HEK293 (cell line): ENCODE measurements around the gene ASIC4.
A peak's percentile ranks its signal among the peaks of the same experiment; 100 is the strongest.

ENCODE experiments used
- BCL11B ChIP-seq: fragments of 450-650 bp; formaldehyde crosslinking; IDR thresholded peaks from 2 replicates; pipeline ENCODE4 v1.5.1; 2016; ENCODE audit warnings: low read depth, missing biosample characterization, missing genetic modification characterization
- GLIS1 ChIP-seq: fragments of 450-650 bp; formaldehyde crosslinking; IDR thresholded peaks from 2 replicates; pipeline ENCODE4 v1.5.1; 2016; ENCODE audit warnings: missing biosample characterization, missing genetic modification characterization
- GLIS2 ChIP-seq: fragments of 450-650 bp; formaldehyde crosslinking; IDR thresholded peaks from 2 replicates; pipeline ENCODE4 v1.5.1; 2016; ENCODE audit warnings: missing biosample characterization, missing genetic modification characterization
- KLF7 ChIP-seq: fragments of 450-650 bp; formaldehyde crosslinking; IDR thresholded peaks from 2 replicates; pipeline ENCODE4 v1.5.1; 2016; ENCODE audit warnings: missing biosample characterization, missing genetic modification characterization, borderline replicate concordance
- PATZ1 ChIP-seq: fragments of 450-650 bp; formaldehyde crosslinking; IDR thresholded peaks from 2 replicates; pipeline ENCODE4 v1.5.1; 2016; ENCODE audit warnings: missing biosample characterization, missing genetic modification characterization
- PBX3 ChIP-seq: sonication (generic); formaldehyde crosslinking; IDR thresholded peaks from 2 replicates; pipeline ENCODE4 v1.8.1; 2022; ENCODE audit warnings: mild to moderate bottlenecking, moderate library complexity, missing genetic modification reagents
- PRDM4 ChIP-seq: fragments of 450-650 bp; formaldehyde crosslinking; IDR thresholded peaks from 2 replicates; pipeline ENCODE4 v1.5.1; 2017; ENCODE audit warnings: missing biosample characterization, missing genetic modification characterization
- RBAK ChIP-seq: fragments of 450-650 bp; formaldehyde crosslinking; IDR thresholded peaks from 2 replicates; pipeline ENCODE4 v1.5.1; 2016; ENCODE audit warnings: missing biosample characterization, missing genetic modification characterization
- SP3 ChIP-seq: fragments of 450-650 bp; formaldehyde crosslinking; IDR thresholded peaks from 2 replicates; pipeline ENCODE4 v1.5.1; 2016; ENCODE audit warnings: missing biosample characterization, missing genetic modification characterization
- ZBTB48 ChIP-seq: fragments of 450-650 bp; formaldehyde crosslinking; IDR thresholded peaks from 2 replicates; pipeline ENCODE4 v1.5.1; 2016; ENCODE audit warnings: missing biosample characterization, missing genetic modification characterization
- ZFHX2 ChIP-seq: fragments of 450-650 bp; formaldehyde crosslinking; conservative IDR thresholded peaks from 2 replicates; pipeline ENCODE4 v1.5.1; 2016; ENCODE audit warnings: missing biosample characterization, missing genetic modification characterization
- ZIC2 ChIP-seq: fragments of 450-650 bp; formaldehyde crosslinking; IDR thresholded peaks from 2 replicates; pipeline ENCODE4 v1.5.1; 2016; ENCODE audit warnings: missing biosample characterization, missing genetic modification characterization
- ZNF335 ChIP-seq: fragments of 450-650 bp; formaldehyde crosslinking; conservative IDR thresholded peaks from 2 replicates; pipeline ENCODE4 v1.5.1; 2016; ENCODE audit warnings: missing biosample characterization, missing genetic modification characterization
- ZNF341 ChIP-seq: fragments of 450-650 bp; formaldehyde crosslinking; IDR thresholded peaks from 2 replicates; pipeline ENCODE4; 2016; ENCODE audit warnings: low read depth, missing biosample characterization, missing genetic modification characterization
- ZNF423 ChIP-seq: fragments of 450-650 bp; formaldehyde crosslinking; IDR thresholded peaks from 2 replicates; pipeline ENCODE4 v1.5.1; 2016; ENCODE audit warnings: missing biosample characterization, missing genetic modification characterization
- ZNF510 ChIP-seq: fragments of 450-650 bp; formaldehyde crosslinking; IDR thresholded peaks from 2 replicates; pipeline ENCODE4 v1.5.1; 2018; ENCODE audit warnings: mild to moderate bottlenecking, missing genetic modification characterization, missing biosample characterization; ENCODE audit not compliant: insufficient replicate concordance
- ZNF529 ChIP-seq: fragments of 450-650 bp; formaldehyde crosslinking; IDR thresholded peaks from 2 replicates; pipeline ENCODE4 v1.5.1; 2017; ENCODE audit warnings: missing genetic modification characterization, missing biosample characterization; ENCODE audit not compliant: insufficient replicate concordance
- ZNF585B ChIP-seq: fragments of 450-650 bp; formaldehyde crosslinking; IDR thresholded peaks from 2 replicates; pipeline ENCODE4 v1.5.1; 2016; ENCODE audit warnings: missing biosample characterization, missing genetic modification characterization
- ZNF623 ChIP-seq: fragments of 450-650 bp; formaldehyde crosslinking; IDR thresholded peaks from 2 replicates; pipeline ENCODE4 v1.5.1; 2016; ENCODE audit warnings: missing biosample characterization, missing genetic modification characterization
- ZNF701 ChIP-seq: fragments of 450-650 bp; formaldehyde crosslinking; IDR thresholded peaks from 2 replicates; pipeline ENCODE4 v1.5.1; 2016; ENCODE audit warnings: missing biosample characterization, missing genetic modification characterization
- ZNF830 ChIP-seq: fragments of 450-650 bp; IDR thresholded peaks from 2 replicates; pipeline ENCODE4 v1.5.0; 2018; ENCODE audit warnings: missing biosample characterization, missing genetic modification characterization, low read depth, mild to moderate bottlenecking, moderate library complexity
- TF ChIP-seq, protein P1 (sequence below): fragments of 450-650 bp; formaldehyde crosslinking; IDR thresholded peaks from 2 replicates; pipeline ENCODE4 v1.5.1; 2017; ENCODE audit warnings: missing biosample characterization, missing genetic modification characterization
- TF ChIP-seq, protein P2 (sequence below): fragments of 450-650 bp; formaldehyde crosslinking; IDR thresholded peaks from 2 replicates; pipeline ENCODE4 v1.5.1; 2016; ENCODE audit warnings: missing biosample characterization, missing genetic modification characterization
- TF ChIP-seq, protein P3 (sequence below): fragments of 450-650 bp; formaldehyde crosslinking; IDR thresholded peaks from 2 replicates; pipeline ENCODE4 v1.5.1; 2016; ENCODE audit warnings: missing biosample characterization, missing genetic modification characterization
- TF ChIP-seq, protein P4 (sequence below): fragments of 450-650 bp; formaldehyde crosslinking; IDR thresholded peaks from 2 replicates; pipeline ENCODE4 v1.5.1; 2016; ENCODE audit warnings: missing biosample characterization, missing genetic modification characterization

The ASIC4 gene

DNA sequence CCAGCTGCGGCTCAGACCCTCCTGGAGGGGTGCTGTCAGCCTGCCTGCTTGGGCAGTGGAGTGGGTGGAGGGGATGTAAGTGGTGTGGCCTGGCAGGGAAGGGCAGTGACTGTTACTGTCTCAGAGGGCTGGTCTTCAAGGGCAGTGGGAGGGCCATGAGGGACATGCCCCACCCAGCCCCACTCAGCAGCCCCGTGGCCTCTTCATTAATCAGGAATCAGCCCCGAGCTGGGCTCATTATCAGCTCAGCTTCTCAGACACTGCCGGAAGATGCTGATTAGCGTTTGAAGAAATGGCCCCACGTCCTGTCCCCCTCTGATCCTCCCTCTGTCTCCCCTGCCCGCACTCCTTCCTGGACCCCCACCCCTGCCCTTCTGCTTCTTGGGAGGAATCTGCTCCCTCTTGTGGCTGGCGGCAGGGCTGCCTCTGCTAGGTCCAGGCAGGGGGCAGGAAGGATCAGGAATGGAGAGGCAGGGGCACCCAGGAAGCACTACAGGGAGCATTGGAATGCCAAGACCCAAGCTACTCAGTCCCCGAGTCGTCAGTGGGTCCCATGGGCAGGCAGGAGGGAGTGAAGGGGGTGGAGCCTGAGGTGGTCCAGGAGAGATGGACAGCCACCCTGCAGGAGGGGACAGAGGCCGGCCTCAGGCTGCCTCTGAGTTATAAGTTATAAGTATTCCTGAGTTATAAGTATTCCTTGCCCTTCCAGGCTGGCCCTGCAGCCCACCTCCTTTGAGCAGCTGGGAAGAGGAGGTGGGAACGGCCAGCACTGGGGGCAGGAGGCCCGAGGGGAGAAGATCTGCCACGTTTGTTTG is 7.0 kb downstream of the ASIC4 start (continued):
- TF ChIP-seq ZNF423, result 0 out of 2 replicates have a peak, but pooled peaks have one; percentile 23
- TF ChIP-seq, protein P1, sequence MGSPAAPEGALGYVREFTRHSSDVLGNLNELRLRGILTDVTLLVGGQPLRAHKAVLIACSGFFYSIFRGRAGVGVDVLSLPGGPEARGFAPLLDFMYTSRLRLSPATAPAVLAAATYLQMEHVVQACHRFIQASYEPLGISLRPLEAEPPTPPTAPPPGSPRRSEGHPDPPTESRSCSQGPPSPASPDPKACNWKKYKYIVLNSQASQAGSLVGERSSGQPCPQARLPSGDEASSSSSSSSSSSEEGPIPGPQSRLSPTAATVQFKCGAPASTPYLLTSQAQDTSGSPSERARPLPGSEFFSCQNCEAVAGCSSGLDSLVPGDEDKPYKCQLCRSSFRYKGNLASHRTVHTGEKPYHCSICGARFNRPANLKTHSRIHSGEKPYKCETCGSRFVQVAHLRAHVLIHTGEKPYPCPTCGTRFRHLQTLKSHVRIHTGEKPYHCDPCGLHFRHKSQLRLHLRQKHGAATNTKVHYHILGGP (tag by site-specific recombination), result no peak
- TF ChIP-seq KLF7, result no peak
- TF ChIP-seq, protein P2, sequence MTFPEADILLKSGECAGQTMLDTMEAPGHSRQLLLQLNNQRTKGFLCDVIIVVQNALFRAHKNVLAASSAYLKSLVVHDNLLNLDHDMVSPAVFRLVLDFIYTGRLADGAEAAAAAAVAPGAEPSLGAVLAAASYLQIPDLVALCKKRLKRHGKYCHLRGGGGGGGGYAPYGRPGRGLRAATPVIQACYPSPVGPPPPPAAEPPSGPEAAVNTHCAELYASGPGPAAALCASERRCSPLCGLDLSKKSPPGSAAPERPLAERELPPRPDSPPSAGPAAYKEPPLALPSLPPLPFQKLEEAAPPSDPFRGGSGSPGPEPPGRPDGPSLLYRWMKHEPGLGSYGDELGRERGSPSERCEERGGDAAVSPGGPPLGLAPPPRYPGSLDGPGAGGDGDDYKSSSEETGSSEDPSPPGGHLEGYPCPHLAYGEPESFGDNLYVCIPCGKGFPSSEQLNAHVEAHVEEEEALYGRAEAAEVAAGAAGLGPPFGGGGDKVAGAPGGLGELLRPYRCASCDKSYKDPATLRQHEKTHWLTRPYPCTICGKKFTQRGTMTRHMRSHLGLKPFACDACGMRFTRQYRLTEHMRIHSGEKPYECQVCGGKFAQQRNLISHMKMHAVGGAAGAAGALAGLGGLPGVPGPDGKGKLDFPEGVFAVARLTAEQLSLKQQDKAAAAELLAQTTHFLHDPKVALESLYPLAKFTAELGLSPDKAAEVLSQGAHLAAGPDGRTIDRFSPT (tag by site-specific recombination), result no peak
- TF ChIP-seq ZNF701 (tag by site-specific recombination), result no peak
- peak; percentile 44 for TF ChIP-seq PATZ1 (tag by site-specific recombination)
- no peak for TF ChIP-seq ZNF335 (tag by site-specific recombination)
- TF ChIP-seq ZNF623, result no peak
- TF ChIP-seq SP3 (tag by site-specific recombination), result peak; percentile 50; the same call in 1 of the 2 replicates
- TF ChIP-seq, protein P3, sequence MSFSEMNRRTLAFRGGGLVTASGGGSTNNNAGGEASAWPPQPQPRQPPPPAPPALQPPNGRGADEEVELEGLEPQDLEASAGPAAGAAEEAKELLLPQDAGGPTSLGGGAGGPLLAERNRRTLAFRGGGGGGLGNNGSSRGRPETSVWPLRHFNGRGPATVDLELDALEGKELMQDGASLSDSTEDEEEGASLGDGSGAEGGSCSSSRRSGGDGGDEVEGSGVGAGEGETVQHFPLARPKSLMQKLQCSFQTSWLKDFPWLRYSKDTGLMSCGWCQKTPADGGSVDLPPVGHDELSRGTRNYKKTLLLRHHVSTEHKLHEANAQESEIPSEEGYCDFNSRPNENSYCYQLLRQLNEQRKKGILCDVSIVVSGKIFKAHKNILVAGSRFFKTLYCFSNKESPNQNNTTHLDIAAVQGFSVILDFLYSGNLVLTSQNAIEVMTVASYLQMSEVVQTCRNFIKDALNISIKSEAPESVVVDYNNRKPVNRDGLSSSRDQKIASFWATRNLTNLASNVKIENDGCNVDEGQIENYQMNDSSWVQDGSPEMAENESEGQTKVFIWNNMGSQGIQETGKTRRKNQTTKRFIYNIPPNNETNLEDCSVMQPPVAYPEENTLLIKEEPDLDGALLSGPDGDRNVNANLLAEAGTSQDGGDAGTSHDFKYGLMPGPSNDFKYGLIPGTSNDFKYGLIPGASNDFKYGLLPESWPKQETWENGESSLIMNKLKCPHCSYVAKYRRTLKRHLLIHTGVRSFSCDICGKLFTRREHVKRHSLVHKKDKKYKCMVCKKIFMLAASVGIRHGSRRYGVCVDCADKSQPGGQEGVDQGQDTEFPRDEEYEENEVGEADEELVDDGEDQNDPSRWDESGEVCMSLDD (tag by site-specific recombination), result no peak
- TF ChIP-seq, protein P4, sequence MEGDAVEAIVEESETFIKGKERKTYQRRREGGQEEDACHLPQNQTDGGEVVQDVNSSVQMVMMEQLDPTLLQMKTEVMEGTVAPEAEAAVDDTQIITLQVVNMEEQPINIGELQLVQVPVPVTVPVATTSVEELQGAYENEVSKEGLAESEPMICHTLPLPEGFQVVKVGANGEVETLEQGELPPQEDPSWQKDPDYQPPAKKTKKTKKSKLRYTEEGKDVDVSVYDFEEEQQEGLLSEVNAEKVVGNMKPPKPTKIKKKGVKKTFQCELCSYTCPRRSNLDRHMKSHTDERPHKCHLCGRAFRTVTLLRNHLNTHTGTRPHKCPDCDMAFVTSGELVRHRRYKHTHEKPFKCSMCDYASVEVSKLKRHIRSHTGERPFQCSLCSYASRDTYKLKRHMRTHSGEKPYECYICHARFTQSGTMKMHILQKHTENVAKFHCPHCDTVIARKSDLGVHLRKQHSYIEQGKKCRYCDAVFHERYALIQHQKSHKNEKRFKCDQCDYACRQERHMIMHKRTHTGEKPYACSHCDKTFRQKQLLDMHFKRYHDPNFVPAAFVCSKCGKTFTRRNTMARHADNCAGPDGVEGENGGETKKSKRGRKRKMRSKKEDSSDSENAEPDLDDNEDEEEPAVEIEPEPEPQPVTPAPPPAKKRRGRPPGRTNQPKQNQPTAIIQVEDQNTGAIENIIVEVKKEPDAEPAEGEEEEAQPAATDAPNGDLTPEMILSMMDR (tag by site-specific recombination), result peak; percentile 85
- TF ChIP-seq PRDM4 (tag by site-specific recombination), result no peak
- TF ChIP-seq GLIS1, result peak; percentile 47
- TF ChIP-seq RBAK, result no peak
- TF ChIP-seq ZNF529 (tag by site-specific recombination), result no peak
- TF ChIP-seq ZNF585B (tag by site-specific recombination), result no peak
- 0 out of 2 replicates have a peak, but pooled peaks have one; percentile 10 for TF ChIP-seq ZNF341 (tag by site-specific recombination)
- no peak for TF ChIP-seq ZNF510 (tag by site-specific recombination)
- no peak for TF ChIP-seq BCL11B (tag by site-specific recombination)
- no peak for TF ChIP-seq PBX3
- TF ChIP-seq ZFHX2, result 0 out of 2 replicates have a peak, but pooled peaks have one; percentile 5
- TF ChIP-seq ZIC2 (tag by site-specific recombination), result 0 out of 2 replicates have a peak, but pooled peaks have one; percentile 43
- peak; percentile 73 for TF ChIP-seq GLIS2 (tag by site-specific recombination)
- no peak for TF ChIP-seq ZNF830 (tag by site-specific recombination)
- no peak for TF ChIP-seq ZBTB48
